ENCODE measurements around the gene ZNF526.

Gene ZNF526

GRCh38 chr19:42267644-42268141 is 47.6 kb downstream of the ZNF526 start (continued):
- TF ChIP-seq ZNF510 (tag by site-specific recombination; IDR thresholded peaks at IDR 0.05; ENCODE audit: insufficient replicate concordance) (no peak), ZNF146 (tag by site-specific recombination; IDR thresholded peaks at IDR 0.05) (no peak), ZNF404 (tag by site-specific recombination; IDR thresholded peaks at IDR 0.05) (no peak), OVOL3 (tag by site-specific recombination; IDR thresholded peaks at IDR 0.05) (no peak), TCF7L2 (IDR thresholded peaks at IDR 0.05; ENCODE audit: borderline replicate concordance, low read depth, low read length) (no peak), SP3 (tag by site-specific recombination; IDR thresholded peaks at IDR 0.05) (no peak), KLF7 (tag by site-specific recombination; IDR thresholded peaks at IDR 0.05; ENCODE audit: borderline replicate concordance) (no peak; the same call in 1 of the 2 replicates), ZBTB17 (tag by site-specific recombination; IDR thresholded peaks at IDR 0.05) (no peak), ZNF140 (tag by site-specific recombination; IDR thresholded peaks at IDR 0.05) (no peak), ZNF692 (tag by site-specific recombination; IDR thresholded peaks at IDR 0.05) (no peak), ZFP37 (tag by site-specific recombination; IDR thresholded peaks at IDR 0.05) (no peak), HOXA7 (CRISPR knock-in tag; IDR thresholded peaks at IDR 0.05; ENCODE audit: borderline replicate concordance) (no peak), ZBTB10 (tag by site-specific recombination; IDR thresholded peaks at IDR 0.05) (no peak), ZNF302 (tag by site-specific recombination; IDR thresholded peaks at IDR 0.05; ENCODE audit: low read depth) (no peak), ZNF433 (tag by site-specific recombination; IDR thresholded peaks at IDR 0.05; ENCODE audit: low read depth) (no peak), PRDM1 (tag by site-specific recombination; IDR thresholded peaks at IDR 0.05) (no peak), ZNF366 (tag by site-specific recombination; conservative IDR thresholded peaks at IDR 0.05) (no peak), BCL6B (tag by site-specific recombination; IDR thresholded peaks at IDR 0.05) (no peak), ZNF707 (tag by site-specific recombination; IDR thresholded peaks at IDR 0.05) (no peak), ZNF449 (tag by site-specific recombination; IDR thresholded peaks at IDR 0.05) (no peak), ZNF785 (tag by site-specific recombination; IDR thresholded peaks at IDR 0.05) (no peak), HOXC10 (CRISPR knock-in tag; IDR thresholded peaks at IDR 0.05) (no peak), ZNF133 (tag by site-specific recombination; IDR thresholded peaks at IDR 0.05) (no peak), ZNF658 (tag by site-specific recombination; IDR thresholded peaks at IDR 0.05) (no peak), REST (tag by site-specific recombination; IDR thresholded peaks at IDR 0.05) (0 out of 2 replicates have a peak, but pooled peaks have one; percentile 35), ZNF398 (tag by site-specific recombination; IDR thresholded peaks at IDR 0.05) (no peak), ZNF664 (tag by site-specific recombination; IDR thresholded peaks at IDR 0.05) (no peak), WT1 (tag by site-specific recombination; IDR thresholded peaks at IDR 0.05) (0 out of 2 replicates have a peak, but pooled peaks have one; percentile 27), ZFHX2 (tag by site-specific recombination; conservative IDR thresholded peaks at IDR 0.05) (peak; percentile 85), ZNF211 (tag by site-specific recombination; IDR thresholded peaks at IDR 0.05; ENCODE audit: low read depth) (no peak)

All from HEK293 (cell line).